Measurements from ENCODE around the gene OXT. TPM values are rescaled to one million over a fixed set of nuclear protein-coding genes. Genes with fewer than 3 reads are reported as not detected.

OXT gene
- total and polyA plus RNA-seq, 2 donors (not counting 3 experiments of a cell fraction or from before 2014, with no cell fraction given), result not detected

- Histone ChIP-seq H3K4me2 (ENCODE audit: insufficient read depth, low read length) (no peak overlapping the region), H2AFZ (ENCODE audit: low read depth, low read length) (no peak overlapping the region), H3K9me1 (replicated peaks; ENCODE audit: control insufficient read depth, extremely low read depth, insufficient read depth, low read length) (no peaks in the 10 kb centered on the region), H3K27me3 (ENCODE audit: control insufficient read depth in 2 of 2, insufficient read depth in 2 of 2, low read length in 2 of 2) (no peaks in the 10 kb centered on the region), H3K4me1 (ENCODE audit: control insufficient read depth, extremely low read depth, insufficient read depth, low read length) (no peaks in the 10 kb centered on the region), H3K4me3 (replicated peaks in 1 of 3; ENCODE audit: insufficient read depth in 1 of 3, low read depth in 1 of 3, low read length in 3 of 3) (no peak overlapping the region), H3K9ac (replicated peaks; ENCODE audit: extremely low read depth, insufficient read depth, low read length) (no peak overlapping the region), H3K27ac (ENCODE audit: insufficient read depth, low read depth, low read length) (no peak overlapping the region), H3K9me3 (replicated peaks; ENCODE audit: control insufficient read depth, insufficient read depth, low read length) (no peaks in the 10 kb centered on the region), H3K36me3 (ENCODE audit: control insufficient read depth in 2 of 2, extremely low read depth in 1 of 2, insufficient read depth in 2 of 2, low read length in 2 of 2) (peaks cover 0 to 7% of the 10 kb centered on the region in 2 experiments), H3K79me2 (ENCODE audit: control insufficient read depth, insufficient read depth, low read length) (no peaks in the 10 kb centered on the region), H4K20me1 (replicated peaks; ENCODE audit: control insufficient read depth, extremely low read depth, insufficient read depth, low read length) (no peaks in the 10 kb centered on the region)
- no TSS peak for BruUV-seq (replicated peaks)
- intact Hi-C loops (cut with micrococcal nuclease) (no loop called here), dilution Hi-C loops (cut with MboI; ENCODE audit: extremely low pct_ligation_motif_present, low sequenced_read_pairs) (no loop called here)
- ChIA-PET POLR2A (interaction anchor here (0.6 kb wide), 1 partner anchor 56 kb away, joined by 3 read pairs; no protein-coding TSS in a partner anchor), CTCF (interaction anchor here (1.3 to 1.4 kb wide), 2 partner anchors 9 to 56 kb away, joined by 3 to 12 read pairs; no protein-coding TSS in a partner anchor)
- TF ChIP-seq EZH2 (IDR thresholded peaks at IDR 0.05; ENCODE audit: borderline replicate concordance, low read depth, low read length, severe bottlenecking) (no peak), MYC (IDR thresholded peaks at IDR 0.05; ENCODE audit: low read depth, low read length) (no peak), JUN (IDR thresholded peaks at IDR 0.05; ENCODE audit: borderline replicate concordance, insufficient read depth, insufficient read length, low read depth) (no peak), POLR2AphosphoS5 (IDR thresholded peaks at IDR 0.05; ENCODE audit: insufficient read depth, low read depth, low read length) (no peak), MAX (IDR thresholded peaks at IDR 0.05; ENCODE audit: insufficient read depth, insufficient read length) (no peak), GATA2 (IDR thresholded peaks at IDR 0.05; ENCODE audit: insufficient read depth, insufficient read length, low read depth, low read length) (no peak)
- TF ChIP-seq, protein P1, sequence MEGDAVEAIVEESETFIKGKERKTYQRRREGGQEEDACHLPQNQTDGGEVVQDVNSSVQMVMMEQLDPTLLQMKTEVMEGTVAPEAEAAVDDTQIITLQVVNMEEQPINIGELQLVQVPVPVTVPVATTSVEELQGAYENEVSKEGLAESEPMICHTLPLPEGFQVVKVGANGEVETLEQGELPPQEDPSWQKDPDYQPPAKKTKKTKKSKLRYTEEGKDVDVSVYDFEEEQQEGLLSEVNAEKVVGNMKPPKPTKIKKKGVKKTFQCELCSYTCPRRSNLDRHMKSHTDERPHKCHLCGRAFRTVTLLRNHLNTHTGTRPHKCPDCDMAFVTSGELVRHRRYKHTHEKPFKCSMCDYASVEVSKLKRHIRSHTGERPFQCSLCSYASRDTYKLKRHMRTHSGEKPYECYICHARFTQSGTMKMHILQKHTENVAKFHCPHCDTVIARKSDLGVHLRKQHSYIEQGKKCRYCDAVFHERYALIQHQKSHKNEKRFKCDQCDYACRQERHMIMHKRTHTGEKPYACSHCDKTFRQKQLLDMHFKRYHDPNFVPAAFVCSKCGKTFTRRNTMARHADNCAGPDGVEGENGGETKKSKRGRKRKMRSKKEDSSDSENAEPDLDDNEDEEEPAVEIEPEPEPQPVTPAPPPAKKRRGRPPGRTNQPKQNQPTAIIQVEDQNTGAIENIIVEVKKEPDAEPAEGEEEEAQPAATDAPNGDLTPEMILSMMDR (IDR thresholded peaks at IDR 0.05; ENCODE audit: extremely low read depth in 1 of 2, insufficient read depth in 1 of 2, low read depth in 1 of 2, low read length in 2 of 2), result no peak
- DNase-seq (ENCODE audit: low read depth, low spot score) (no peak), FAIRE-seq (no peak)
These were observed 38.2 kb downstream of the OXT start for GRCh38 chr20:3109350-3110302.

All from endothelial cell of umbilical vein (primary cell).